ENCODE measurements around the gene FOXD1.

DNA sequence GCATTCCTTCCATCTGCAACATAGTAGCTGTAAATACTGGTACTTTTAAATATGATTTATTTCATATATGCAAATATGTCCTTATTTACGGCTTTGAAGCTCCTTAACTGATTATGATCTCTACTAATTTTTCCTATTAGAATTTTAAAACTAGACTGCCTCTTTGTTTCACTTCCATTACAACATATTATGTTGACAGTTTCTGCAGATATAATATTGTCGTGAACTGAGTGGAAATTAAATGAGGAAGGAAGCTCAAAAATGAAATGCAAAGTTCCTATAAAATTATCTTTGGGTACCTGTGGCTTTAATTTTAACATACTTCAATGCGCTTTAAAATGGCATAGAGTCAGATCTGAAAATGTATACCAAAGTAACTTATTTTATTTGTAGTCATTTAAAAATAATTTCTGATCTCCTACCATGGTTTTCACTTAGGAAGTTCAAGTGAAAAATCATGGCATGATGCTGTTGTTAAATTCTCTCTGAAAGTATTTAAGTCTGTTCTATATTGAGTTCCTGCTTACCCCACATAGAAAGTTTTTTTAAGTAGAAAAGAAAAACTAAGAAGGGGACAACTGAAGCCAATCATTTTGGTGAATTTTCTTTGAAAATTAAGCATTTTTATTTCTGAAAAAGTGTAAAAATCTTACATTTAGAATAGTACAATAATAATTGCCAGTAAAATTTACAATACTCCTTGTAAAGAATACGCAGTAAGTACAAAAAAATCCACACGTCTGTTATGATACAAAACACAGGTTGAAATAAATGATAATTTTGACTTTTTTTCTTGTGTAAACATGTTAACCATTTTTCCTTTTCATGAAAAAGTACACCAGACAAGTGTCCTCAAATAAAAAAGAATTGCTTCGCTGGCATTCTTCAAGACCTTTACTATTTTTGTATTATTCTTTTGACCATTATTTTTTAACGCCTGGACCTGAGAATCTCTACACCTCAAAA lies 2.6 kb downstream of the FOXD1 start:
- TF ChIP-seq EP300 (conservative IDR thresholded peaks at IDR 0.05; ENCODE audit: poor library complexity, severe bottlenecking) (no peak), MXI1 (conservative IDR thresholded peaks at IDR 0.05; ENCODE audit: poor library complexity, severe bottlenecking) (no peak), RAD21 (conservative IDR thresholded peaks at IDR 0.05) (no peak), POLR2AphosphoS5 (IDR thresholded peaks at IDR 0.05) (no peak), EZH2 (IDR thresholded peaks at IDR 0.05; ENCODE audit: borderline replicate concordance, insufficient read depth, low read length, poor library complexity, severe bottlenecking) (peak; percentile 23), TAF1 (IDR thresholded peaks at IDR 0.05; ENCODE audit: low read depth) (no peak)
- TF ChIP-seq, protein P1, sequence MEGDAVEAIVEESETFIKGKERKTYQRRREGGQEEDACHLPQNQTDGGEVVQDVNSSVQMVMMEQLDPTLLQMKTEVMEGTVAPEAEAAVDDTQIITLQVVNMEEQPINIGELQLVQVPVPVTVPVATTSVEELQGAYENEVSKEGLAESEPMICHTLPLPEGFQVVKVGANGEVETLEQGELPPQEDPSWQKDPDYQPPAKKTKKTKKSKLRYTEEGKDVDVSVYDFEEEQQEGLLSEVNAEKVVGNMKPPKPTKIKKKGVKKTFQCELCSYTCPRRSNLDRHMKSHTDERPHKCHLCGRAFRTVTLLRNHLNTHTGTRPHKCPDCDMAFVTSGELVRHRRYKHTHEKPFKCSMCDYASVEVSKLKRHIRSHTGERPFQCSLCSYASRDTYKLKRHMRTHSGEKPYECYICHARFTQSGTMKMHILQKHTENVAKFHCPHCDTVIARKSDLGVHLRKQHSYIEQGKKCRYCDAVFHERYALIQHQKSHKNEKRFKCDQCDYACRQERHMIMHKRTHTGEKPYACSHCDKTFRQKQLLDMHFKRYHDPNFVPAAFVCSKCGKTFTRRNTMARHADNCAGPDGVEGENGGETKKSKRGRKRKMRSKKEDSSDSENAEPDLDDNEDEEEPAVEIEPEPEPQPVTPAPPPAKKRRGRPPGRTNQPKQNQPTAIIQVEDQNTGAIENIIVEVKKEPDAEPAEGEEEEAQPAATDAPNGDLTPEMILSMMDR (IDR thresholded peaks at IDR 0.05; ENCODE audit: poor library complexity, severe bottlenecking), result no peak
- TF ChIP-seq, protein P2, sequence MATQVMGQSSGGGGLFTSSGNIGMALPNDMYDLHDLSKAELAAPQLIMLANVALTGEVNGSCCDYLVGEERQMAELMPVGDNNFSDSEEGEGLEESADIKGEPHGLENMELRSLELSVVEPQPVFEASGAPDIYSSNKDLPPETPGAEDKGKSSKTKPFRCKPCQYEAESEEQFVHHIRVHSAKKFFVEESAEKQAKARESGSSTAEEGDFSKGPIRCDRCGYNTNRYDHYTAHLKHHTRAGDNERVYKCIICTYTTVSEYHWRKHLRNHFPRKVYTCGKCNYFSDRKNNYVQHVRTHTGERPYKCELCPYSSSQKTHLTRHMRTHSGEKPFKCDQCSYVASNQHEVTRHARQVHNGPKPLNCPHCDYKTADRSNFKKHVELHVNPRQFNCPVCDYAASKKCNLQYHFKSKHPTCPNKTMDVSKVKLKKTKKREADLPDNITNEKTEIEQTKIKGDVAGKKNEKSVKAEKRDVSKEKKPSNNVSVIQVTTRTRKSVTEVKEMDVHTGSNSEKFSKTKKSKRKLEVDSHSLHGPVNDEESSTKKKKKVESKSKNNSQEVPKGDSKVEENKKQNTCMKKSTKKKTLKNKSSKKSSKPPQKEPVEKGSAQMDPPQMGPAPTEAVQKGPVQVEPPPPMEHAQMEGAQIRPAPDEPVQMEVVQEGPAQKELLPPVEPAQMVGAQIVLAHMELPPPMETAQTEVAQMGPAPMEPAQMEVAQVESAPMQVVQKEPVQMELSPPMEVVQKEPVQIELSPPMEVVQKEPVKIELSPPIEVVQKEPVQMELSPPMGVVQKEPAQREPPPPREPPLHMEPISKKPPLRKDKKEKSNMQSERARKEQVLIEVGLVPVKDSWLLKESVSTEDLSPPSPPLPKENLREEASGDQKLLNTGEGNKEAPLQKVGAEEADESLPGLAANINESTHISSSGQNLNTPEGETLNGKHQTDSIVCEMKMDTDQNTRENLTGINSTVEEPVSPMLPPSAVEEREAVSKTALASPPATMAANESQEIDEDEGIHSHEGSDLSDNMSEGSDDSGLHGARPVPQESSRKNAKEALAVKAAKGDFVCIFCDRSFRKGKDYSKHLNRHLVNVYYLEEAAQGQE (IDR thresholded peaks at IDR 0.05; ENCODE audit: borderline replicate concordance), result no peak

Data from neural cell (in vitro differentiated cells).